ENCODE measurements around the gene ETS1.

GRCh38 chr11:128525411-128526243 lies 61.7 kb downstream of the ETS1 start:
- TF ChIP-seq CTCF (IDR thresholded peaks at IDR 0.05; ENCODE audit: borderline replicate concordance, extremely low read depth, low read length, poor library complexity, severe bottlenecking) (no peak), EZH2 (IDR thresholded peaks at IDR 0.05; ENCODE audit: borderline replicate concordance, low read depth, low read length, severe bottlenecking) (no peak)

Data from DND-41 (cell line).